Endothelial cell of hepatic sinusoid (primary cell): ENCODE results near the gene TTC7B.

ENCODE experiments used
- in situ Hi-C: cut with HindIII; loops from 2 replicates; pipeline ENCODE4 v1.10.0; 2017; ENCODE audit warnings: low sequenced_read_pairs

Gene TTC7B

DNA sequence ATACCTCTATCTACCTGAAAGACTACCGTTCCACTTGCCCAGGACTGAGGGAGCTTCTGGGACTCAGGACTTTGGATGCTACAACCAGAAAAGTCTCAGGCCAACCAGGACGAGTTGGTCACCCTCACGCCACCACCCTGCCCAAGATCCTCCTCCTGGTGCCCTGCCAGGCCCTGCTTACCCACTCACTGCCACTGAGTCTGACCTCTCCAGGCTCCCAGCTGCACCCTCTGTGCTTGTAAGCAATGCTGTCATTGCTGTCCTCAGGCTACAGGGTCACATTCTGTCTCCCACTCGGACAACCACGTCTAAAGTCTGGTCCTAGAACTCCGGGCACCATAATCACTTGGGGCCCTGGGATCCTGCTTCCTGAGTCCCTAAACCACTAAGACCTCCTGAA lies 9.2 kb downstream of the TTC7B start:
- in situ Hi-C loops, result no loop called here

DNA sequence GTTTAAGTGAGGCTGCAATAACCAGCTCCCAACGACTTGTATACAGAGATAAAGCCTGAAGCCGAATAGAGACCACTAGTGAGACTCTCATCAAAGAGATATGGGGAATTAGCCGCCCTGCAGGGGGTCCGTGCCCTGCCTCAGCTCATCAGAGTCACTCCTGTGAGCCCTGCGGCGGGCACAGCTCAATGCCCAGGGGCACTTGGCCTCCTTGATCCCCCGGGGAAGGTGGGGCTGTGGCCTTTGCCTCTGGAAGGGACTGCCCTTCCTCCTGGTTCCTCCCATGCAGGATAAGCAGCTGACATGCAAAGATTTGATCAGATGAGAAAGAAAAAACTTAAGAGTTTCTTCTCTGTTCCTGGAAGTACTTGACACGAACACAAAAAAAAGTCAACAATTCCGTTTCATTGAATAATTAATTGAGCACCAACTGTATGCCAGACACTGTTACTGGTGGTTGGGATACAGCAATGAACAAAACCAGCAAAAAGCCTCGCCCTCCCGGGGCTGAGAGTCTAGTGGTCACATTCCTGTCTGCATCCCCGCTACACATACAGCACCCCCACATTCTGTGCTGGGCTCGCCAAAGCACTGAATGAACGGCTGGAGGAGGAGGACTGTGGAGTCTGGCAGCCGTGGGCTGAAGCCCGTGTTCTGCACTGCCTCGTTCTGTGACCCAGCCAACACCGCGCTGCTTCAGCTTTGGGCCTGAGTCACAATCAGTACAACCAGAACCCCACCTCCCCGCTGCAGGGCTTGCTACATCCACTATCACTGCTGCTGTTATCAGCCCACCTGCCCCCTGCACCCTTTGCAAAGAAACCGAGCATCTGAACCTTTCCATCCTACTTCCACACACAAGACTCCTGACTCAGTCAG lies 10.3 kb downstream of the TTC7B start:
- in situ Hi-C loops, result no loop called here

DNA sequence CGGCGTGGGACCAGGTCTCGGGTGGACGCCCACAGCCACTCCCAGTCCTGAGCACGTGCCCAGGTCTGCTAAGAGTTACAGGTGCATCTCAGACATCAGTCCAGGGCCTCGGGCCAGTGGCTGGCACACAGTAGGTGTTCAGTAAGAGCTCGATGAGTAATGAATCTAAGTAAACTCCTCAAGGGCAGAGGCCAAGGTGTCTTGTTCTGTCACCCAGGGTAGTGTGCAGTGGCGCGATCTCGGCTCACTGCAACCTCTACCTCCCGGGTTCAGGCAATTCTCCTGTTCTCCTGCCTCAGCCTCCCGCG lies 11.2 kb downstream of the TTC7B start:
- in situ Hi-C loops, result no loop called here

DNA sequence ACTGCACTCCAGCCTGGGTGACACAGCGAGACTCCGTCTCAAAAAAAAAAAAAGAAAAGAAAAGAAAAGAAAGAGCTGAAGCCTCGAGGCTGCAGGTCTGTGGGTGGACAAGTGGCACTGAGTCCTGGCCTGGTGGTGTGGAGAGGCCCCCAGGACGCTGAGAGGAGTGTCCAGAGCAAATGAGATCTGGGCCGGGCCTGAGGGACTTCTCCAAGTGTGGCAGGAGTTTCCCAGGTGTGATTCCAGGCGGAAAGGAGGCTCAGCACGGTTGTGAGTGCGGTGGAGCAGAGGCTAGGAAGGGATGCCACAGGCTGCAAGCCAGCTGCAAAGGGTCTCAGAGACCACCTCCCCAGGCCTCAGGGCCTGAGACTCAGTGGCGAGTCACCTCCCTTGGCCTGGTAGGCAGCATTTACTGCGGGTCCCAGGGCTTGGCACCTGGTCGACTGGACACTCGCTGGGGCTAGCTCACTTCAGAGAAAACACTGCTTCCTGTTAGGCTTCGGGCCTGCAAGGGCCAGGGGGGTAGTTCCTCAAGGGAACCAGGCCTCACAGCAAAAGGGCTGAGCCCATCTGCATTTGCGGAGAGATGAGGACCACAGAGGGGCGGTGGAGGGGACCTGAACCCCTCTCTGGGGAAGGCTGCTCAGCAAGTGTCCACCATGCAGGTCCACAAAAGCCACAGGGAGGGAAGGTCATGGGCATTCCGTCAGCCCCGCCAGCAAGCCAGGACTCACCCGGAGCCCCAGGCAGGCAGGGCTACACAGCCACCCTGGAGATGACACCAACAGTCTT lies 11.7 kb downstream of the TTC7B start:
- in situ Hi-C loops, result no loop called here

DNA sequence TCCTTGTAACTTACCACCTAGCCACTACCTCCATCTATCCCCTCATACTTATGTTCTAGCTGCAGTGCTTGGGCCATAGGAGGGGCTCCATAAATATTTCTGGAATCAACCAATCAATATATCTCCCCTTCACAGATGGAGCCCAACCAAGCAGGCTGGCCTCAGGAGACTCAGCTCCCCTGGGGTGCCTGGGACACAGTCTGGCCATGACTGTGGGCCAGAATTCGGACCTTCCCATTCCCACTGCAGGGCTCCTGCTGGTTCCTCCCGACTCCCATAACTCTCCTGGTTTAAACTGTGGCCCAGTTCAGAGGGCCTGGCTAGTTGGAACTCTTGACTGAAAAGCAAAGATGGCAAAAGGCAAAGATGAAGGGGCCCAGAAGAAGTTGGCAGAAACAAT lies 13.0 kb downstream of the TTC7B start:
- in situ Hi-C loops, result no loop called here

DNA sequence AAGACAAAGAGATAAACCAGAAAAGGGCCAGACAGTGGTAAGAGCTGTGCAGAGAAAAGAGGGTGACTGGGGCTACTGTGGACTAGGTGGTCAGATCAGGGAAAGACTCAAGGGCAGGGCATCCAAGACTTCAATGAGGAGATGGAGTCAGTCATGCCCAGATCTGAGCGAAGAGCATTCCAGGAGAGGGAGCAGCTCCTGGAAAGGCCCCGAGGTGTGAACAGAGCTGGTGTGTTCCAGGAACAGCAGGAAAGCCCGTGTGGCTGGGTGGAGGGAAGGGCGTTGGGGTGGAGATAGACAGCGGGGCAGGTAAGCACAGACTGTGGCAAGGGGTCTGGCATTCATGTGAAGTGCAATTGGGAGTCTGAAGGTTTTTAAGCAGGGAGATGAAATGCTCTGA lies 16.8 kb downstream of the TTC7B start:
- in situ Hi-C loops, result no loop called here

DNA sequence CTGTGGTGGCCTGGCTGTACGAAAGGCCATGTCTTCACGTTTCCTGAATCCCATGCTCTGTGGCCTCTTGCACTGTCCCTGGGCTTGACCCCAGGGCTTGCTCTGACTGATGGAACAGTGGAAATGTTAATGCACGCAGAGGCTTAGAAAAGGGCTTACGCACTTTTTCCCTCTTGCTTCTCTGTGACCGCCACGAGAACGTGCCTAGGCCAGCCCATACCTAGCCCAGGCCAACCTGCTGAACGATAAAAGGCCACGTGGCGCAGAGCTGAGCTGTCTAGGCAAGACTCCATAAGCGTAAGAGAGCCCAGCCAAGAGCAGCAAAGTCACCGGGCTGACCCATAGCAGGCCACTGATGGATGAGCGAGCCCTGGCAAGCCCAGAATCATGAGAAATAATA lies 18.3 kb downstream of the TTC7B start:
- in situ Hi-C loops, result no loop called here

DNA sequence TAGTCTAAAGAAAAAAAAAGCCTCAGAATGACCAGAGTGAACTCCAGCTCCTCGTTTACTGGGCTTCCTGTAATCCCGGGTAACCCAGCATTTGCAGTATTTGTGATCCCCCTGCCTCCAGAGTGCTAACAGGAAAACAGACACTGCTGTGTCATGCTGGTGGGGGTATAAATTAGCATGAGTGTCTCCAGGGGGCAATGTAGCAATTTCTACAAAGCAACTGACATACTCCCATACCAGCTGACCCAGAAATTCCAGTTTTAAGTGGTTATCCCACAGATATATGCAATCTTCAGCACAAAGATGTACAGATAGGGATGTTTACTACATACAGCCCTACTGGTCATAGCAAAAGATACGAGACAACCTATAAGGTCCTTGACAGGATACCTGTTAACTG lies 18.8 kb downstream of the TTC7B start:
- in situ Hi-C loops, result no loop called here

DNA sequence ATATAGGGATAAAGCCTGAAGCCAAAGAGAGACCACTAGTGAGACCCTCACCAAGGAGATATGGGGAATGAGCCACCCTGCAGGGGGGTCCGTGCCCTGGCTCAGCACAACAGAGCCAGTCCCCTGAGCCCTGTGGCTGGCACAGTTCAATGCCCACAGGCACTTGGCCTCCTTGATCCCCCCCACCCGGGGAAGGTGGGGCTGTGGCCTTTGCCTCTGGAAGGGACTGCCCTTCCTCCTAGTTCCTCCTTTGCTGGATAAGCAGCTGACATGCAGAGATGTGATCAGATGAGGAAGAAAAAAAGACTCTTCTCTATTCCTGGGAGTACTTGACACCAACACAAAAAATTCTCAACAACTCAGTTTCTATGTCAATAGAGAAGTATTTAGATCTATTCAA lies 19.9 kb downstream of the TTC7B start:
- in situ Hi-C loops, result no loop called here

DNA sequence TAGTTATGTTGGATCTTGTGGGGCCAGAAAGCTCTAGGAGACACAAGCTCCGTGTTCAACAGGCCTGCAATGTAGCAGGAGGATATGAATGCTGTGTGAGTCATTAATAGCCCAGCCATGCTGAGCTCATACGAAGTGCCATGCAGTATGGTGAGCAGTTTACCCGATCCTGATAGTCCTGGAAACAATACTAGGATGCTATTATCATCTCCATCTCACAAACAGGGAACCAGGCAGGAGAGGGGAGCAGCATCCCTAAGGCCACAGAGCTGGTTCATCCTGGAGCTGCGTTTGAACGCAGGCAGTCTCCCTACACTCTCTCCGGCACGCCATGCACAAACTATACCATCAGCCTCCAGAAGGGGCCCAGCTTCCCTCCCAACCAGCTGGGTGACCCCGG lies 20.5 kb downstream of the TTC7B start:
- in situ Hi-C loops, result no loop called here

DNA sequence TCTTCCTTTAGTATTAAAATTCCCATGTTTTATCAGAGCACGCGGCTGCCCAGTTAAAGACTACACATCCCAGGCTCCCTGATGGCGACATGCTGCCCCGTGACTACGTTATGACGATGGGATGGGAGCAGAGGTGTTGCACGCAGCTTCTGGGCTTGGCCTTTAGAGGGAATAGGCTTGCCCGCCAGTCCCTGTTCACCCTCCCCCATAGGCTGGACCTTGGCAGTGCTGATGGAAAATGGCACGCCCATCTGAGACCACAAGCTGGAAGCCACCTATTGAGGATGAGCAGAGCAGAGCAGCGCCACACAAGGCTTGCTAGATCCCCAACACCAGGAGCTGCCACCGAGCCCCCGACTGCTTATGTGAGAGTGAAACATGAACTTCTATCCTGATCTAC lies 24.7 kb downstream of the TTC7B start:
- in situ Hi-C loops, result no loop called here

DNA sequence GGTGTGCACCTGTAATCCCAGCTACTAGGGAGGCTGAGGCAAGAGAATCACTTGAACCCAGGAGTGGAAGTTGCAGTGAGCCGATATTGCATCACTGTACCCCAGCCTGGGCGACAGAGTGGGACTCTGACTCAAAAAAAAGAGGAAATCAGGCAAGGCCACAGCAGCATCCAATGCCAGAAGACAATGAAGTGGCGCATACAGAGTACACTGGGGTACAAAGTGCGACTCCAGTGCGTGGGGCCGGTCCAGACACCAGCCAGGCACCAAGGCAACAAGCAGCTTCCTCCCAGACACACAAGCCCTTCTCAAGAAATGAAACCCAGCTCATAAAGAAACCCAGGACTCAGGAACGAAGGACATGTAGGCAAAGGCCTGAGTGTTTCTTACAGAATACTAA lies 28.2 kb downstream of the TTC7B start:
- in situ Hi-C loops, result no loop called here

DNA sequence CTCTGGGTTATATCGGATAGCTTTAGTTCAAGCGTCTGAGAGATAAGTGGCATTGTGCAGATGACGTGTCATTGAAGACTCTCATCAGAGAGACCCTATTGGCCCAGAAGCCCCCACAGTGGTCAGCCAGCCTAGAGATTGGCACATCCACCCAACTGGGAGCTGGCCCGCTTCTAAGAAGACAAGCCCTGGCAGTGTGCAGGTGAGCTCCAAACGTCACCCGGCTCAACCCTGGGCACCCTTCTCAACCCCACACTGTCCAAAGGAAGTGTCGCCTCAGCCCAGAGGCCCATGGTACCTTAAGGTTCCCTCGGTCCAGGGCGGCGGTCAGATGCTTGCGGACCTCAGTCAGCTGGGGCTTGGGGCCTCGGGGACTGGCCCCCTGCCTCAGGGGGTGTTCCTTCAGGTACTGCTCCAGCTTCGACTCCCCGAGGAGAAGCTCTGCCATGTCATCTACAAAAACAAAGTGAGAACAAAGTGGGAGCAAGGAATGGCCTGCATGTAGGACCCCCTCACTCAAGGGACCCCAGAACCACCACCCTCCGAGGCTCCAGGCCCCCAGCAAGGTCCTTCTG lies 30.3 kb downstream of the TTC7B start:
- in situ Hi-C loops, result no loop called here

DNA sequence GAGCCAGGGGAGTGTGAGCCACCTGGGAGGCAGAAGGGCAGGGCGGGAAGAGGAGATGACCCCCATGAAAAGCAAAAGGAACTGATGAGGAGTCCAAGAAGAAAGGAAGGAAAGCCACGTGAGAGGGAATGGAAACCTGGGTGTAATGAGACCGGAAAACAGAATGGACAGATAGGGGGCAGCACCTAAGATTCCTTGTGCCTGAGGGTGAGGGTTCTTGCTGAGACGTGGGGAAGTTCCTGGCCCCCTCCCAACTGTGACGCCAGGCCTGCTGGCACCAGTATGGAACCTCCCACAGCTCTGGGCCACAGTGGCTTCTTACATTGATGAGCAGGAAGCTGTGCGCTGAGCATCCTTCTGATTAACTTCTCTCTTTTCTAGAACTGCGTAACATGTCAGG lies 30.8 kb downstream of the TTC7B start:
- in situ Hi-C loops, result no loop called here

DNA sequence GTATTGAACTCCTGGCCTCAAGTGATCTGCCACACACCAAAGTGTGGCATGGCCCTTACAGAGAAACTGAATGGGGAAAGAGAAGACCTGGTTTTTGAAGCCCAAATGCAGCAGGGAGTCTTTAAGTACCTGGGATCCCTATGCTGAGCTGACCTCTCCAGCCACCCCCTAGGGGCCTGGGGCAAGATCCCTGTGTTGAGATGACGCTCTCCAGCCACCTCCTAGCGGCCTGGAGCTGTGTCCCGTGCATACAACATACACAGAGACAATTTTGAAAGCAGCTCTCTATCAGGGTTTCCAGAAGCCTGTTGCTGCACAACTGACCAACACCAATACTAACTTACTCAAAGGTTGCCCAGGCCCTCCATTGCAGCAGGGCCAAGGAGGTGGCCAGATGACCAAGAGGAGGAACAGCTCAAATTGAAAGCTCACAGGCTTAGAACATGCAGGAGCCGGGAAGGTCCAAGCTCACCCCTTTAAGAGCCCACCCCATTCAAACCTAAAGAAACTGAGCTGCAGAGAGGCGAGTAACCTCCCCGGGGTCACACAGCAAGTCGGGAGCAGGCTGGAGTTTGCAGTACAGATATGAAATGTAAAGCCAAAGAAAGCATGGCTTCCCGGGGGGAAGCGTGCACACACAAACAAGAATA lies 31.5 kb downstream of the TTC7B start:
- in situ Hi-C loops, result no loop called here

DNA sequence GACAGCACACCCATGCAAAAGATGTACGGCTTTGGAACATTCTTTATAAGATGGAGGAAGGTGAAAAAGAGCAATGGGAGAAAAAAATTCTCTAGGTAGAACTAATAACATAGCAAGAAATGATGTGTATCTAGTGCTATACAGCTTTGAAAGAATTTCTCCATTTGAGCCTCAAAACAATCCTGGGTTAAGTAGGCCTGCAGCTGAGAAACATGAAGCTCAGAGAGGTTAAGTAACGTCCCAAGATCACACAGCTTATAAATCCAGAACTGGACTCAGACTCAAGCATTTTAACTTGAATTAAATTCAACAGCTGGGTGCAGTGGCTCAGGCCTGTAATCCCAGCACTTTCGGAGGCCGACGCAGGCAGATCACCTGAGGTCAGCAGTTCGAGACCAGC lies 32.9 kb downstream of the TTC7B start:
- in situ Hi-C loops, result no loop called here

DNA sequence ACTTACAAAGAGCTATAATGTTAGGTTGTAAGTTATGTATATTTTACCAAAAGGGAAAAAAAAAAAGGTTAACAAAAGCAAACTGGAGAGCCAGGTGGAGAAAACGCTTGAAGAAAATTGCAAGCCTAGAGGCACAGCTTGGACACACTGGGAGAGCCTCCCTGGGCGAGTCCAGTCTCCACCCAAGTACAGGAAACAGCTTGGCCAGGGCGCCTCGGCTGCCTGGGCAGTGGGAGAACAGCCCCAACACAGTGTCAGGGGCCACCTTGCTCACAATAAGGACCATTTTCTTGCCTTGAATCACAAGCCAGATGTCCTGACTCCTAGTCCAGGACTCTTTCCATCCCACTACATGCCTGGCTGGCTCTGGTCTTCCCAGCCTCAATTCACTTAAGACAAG lies 33.3 kb downstream of the TTC7B start:
- in situ Hi-C loops, result no loop called here

DNA sequence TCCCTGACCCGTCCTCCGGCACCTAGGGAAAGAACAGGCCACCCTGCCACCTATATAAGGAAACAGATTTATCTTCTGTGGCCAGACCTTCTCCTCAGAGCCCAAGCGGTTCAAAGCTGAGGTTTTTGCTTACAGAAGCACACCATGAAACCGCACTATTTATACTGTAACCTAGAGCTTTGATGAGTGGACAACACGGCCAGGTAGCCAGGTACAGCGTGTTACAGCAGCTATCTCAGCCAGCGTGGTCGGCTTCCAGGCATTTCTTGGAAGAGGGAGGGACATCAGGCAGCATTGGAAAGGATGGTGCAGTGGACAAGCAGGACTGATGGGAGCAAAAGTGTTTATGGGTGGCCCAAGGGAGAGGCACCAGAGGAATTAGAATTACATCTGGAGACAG lies 34.4 kb downstream of the TTC7B start:
- in situ Hi-C loops, result no loop called here

DNA sequence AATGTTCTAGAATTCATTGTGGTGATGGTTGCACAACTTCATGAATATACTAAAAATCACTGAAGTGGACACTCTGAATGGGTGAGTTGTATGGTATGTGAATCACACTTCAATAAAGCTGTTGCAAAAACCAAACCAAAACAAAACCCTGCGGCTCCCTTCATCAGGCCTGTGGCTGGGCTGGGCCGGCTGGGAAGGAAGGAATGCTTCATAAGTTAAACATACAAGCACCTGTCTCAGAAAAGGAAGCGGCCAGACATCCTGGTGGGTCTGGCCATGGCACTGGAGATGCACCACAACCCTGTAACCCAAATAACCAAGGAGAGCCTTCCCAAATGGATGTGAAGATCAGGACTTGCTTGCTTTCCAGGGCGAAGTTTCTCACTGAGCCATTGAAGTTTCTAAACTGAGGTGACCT lies 34.9 kb downstream of the TTC7B start:
- in situ Hi-C loops, result no loop called here

DNA sequence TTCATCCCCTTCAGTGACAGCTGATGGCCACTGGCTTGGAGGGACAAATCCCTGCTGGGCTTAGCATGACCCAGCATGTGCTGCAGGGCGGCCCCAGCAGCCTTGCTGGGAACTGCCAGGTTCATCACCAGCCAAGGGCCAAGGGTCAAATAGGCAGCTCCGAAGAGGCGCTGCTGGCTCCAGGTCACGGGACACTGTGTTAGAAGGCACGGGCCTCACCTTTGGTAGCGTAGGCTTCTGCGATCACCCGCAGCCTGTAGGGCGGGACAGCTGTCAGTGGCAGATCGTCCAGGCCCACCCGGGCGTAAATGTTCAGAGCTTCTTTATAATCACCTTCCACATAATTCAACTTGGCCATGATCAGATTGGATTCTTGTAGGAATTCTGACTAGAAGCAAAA lies 35.7 kb downstream of the TTC7B start:
- in situ Hi-C loops, result no loop called here

DNA sequence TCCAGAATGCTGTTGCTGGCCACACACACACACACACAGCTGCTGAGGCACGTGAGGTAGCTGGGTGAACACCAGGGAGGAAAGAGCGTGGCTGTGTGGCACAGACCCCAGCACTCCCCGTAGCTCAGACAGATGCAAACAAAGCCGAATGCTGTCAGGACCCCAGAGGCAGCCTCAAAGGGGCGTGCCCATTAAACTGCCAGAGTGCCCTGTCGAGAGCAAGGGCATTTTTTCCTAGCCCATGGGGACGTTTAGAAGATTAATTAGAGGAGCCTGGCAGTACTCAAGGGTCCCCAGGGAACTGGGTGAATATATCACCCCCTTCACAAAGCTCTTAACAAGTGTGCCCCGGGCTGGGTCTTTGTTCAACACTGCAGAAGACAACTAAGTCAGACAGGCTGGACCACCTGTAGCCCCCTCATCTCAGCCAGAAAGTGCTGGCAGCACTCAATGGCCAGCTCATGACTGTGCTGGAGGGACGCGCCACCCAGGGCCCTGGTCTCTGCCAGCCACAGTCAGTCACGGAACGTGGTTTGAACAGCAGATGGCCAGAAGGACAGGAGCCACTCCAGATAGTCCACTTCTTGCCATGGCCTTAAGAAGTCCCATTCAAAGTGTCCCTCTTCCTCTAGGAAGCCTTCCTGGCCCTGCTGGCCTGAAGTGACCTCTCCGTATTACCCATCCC lies 37.5 kb downstream of the TTC7B start:
- in situ Hi-C loops, result no loop called here
